ENCODE measurements around the gene CCNYL1.

DNA sequence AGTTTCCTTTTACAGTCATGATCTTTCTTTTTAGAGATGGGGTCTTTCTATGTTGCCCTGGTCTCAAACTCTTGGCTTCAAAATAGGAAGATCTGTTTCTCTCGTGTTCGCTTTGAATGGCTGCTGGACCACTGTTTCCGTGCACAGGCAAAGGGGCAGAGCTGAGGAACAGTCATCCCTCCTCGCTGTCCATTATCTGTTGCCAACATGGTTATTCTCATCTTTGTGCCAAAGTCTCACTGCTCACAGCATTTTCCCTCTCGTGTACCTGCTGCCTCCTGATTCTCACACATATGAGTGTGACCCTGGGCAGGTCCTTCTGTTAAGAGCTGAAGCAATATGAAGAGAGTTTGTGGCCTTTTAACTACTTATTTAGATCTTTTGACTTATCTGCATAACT lies 28.0 kb upstream of the CCNYL1 start:
- TF ChIP-seq CTCF (IDR thresholded peaks at IDR 0.05 in 4 of 5, conservative IDR thresholded peaks at IDR 0.05 in 1 of 5) (no peak), POLR2A (IDR thresholded peaks at IDR 0.05) (no peak)
